Muscle of leg (tissue), 11 donors: ENCODE data around the gene ASL. TPM values are rescaled to one million over a fixed set of nuclear protein-coding genes. Genes with fewer than 3 reads are reported as not detected.
"Not testable (repeated sequence)": the region's sequence is repeated elsewhere in the genome, so short reads cannot be mapped to it uniquely, and the experiment has no call there.

Experiments used
- DNase-seq: peaks from one replicate; pipeline ENCODE4 v3.0.0; 2013
- H3K27ac ChIP-seq: one replicate; pipeline ENCODE4 v1.5.1; 2013; ENCODE audit warnings: mild to moderate bottlenecking, low read length, control low read depth
- H3K27me3 ChIP-seq: one replicate; pipeline ENCODE4 v1.6.1; 2013; ENCODE audit warnings: low read length; ENCODE audit not compliant: control insufficient read depth, insufficient read depth
- H3K36me3 ChIP-seq: one replicate; pipeline ENCODE4 v1.6.1; 2013; ENCODE audit warnings: low read length; ENCODE audit not compliant: control insufficient read depth, insufficient read depth
- H3K4me1 ChIP-seq: one replicate; pipeline ENCODE4 v1.6.1; 2013; ENCODE audit warnings: low read length; ENCODE audit not compliant: control insufficient read depth, insufficient read depth
- H3K4me3 ChIP-seq: one replicate; pipeline ENCODE4 v1.5.1; 2013; ENCODE audit warnings: low read length, control low read depth
- H3K9me3 ChIP-seq: replicated peaks from 2 replicates; pipeline ENCODE4 v1.6.1; 2013; ENCODE audit warnings: low read depth, low read length; ENCODE audit not compliant: control insufficient read depth
- WGBS: methylation state at CpG from one replicate; pipeline ENCODE4 v1.1.5; 2013; ENCODE audit warnings: missing lambda C conversion rate; ENCODE audit not compliant: insufficient coverage; 5-methylcytosine and 5-hydroxymethylcytosine counted together
- polyA plus RNA-seq, 8 donors: library from polyadenylated mRNA; unstranded; fragments of 120-200 nt; gene quantifications; one replicate each; pipeline versions ENCODE4 v1.2.1 to v1.2.3, GENCODE V29; 2013; ENCODE audit warnings: inconsistent platforms in 1 of 8, low replicate concordance in 1 of 8; ENCODE audit not compliant: insufficient read length in 8 of 8, insufficient read depth in 1 of 8
- total RNA-seq: library from RNA; stranded (reverse); fragments of 120-200 nt; gene quantifications from one replicate; pipeline ENCODE4 v1.2.4, GENCODE V29; 2013

ASL gene
- total and polyA plus RNA-seq, 9 donors: 9.7 to 20.8 (median 12.9) TPM

- H3K27me3 ChIP-seq: no peaks in the 10 kb centered on the region
- no peaks in the 10 kb centered on the region for H3K9me3 ChIP-seq
- peak; percentile 94 for DNase-seq
- no peaks in the 10 kb centered on the region for H3K4me1 ChIP-seq
- H3K27ac ChIP-seq: peak overlapping the region; percentile 82
- under 1% methylated on average over 15 of the region's 15 CpGs for WGBS
- no peaks in the 10 kb centered on the region for H3K36me3 ChIP-seq
- peak overlapping the region; percentile 38 for H3K4me3 ChIP-seq
Observed at GRCh38 chr7:66099551-66100407, 24.2 kb downstream of the ASL start.

GRCh38 chr7:66100408-66101050 lies 24.9 kb downstream of the ASL start:
- WGBS: 88% methylated on average over 3 of the region's 12 CpGs
- Histone ChIP-seq H3K9me3 (no peaks in the 10 kb centered on the region), H3K27ac (peak overlapping the region; percentile 82), H3K4me1 (no peaks in the 10 kb centered on the region), H3K4me3 (peak overlapping the region; percentile 38), H3K27me3 (no peaks in the 10 kb centered on the region), H3K36me3 (no peaks in the 10 kb centered on the region)
- no peak for DNase-seq

GRCh38 chr7:66102168-66102567 lies 26.5 kb downstream of the ASL start:
- not testable (repeated sequence) for DNase-seq, H3K27ac ChIP-seq, H3K36me3 ChIP-seq, H3K4me3 ChIP-seq, H3K9me3 ChIP-seq, H3K27me3 ChIP-seq, H3K4me1 ChIP-seq
- 100% methylated on average over 1 of the region's 6 CpGs for WGBS

- WGBS: 95% methylated on average over 2 of the region's 3 CpGs
- not testable (repeated sequence) for H3K27me3 ChIP-seq, H3K36me3 ChIP-seq, H3K4me1 ChIP-seq, DNase-seq, H3K27ac ChIP-seq, H3K4me3 ChIP-seq, H3K9me3 ChIP-seq
Observed at GRCh38 chr7:66103994-66104393, 28.4 kb downstream of the ASL start.

DNA sequence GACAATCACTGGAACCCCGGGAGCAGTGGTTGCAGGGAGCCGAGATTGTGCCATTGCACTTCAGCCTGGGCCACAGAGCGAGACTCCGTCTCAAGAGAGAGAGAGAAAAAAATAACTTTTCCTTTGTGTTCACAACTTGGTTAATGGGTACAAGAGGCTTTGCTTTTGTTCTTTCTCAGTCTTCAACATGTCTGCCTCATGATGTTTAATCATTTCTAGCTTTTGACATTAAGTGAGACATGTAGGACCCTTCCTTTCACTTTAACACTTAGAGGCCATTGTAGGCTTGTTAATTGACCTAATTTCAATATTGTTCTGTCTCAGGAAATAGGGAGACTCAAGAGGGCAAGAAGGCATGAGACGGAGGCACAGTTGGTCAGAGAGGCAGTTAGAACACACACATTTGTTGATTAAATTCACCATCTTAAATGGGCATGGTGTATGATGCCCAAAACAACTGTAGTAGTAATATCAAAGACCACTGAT lies 29.7 kb downstream of the ASL start:
- no peaks in the 10 kb centered on the region for H3K4me1 ChIP-seq
- no peak overlapping the region for H3K4me3 ChIP-seq
- 76% methylated on average over 2 of the region's 5 CpGs for WGBS
- H3K9me3 ChIP-seq: no peaks in the 10 kb centered on the region
- no peak for DNase-seq
- H3K36me3 ChIP-seq: no peaks in the 10 kb centered on the region
- no peak overlapping the region for H3K27ac ChIP-seq
- no peaks in the 10 kb centered on the region for H3K27me3 ChIP-seq

GRCh38 chr7:66108410-66108809 lies 32.8 kb downstream of the ASL start:
- H3K36me3 ChIP-seq, H3K4me3 ChIP-seq, DNase-seq, H3K27me3 ChIP-seq, H3K9me3 ChIP-seq, H3K27ac ChIP-seq, H3K4me1 ChIP-seq: not testable (repeated sequence)
- 89% methylated on average over 3 of the region's 5 CpGs for WGBS

- no peaks in the 10 kb centered on the region for H3K27me3 ChIP-seq
- DNase-seq: no peak
- WGBS: 43% methylated on average over 4 of the region's 9 CpGs
Observed at GRCh38 chr7:66110856-66111255, 35.2 kb downstream of the ASL start.

DNA sequence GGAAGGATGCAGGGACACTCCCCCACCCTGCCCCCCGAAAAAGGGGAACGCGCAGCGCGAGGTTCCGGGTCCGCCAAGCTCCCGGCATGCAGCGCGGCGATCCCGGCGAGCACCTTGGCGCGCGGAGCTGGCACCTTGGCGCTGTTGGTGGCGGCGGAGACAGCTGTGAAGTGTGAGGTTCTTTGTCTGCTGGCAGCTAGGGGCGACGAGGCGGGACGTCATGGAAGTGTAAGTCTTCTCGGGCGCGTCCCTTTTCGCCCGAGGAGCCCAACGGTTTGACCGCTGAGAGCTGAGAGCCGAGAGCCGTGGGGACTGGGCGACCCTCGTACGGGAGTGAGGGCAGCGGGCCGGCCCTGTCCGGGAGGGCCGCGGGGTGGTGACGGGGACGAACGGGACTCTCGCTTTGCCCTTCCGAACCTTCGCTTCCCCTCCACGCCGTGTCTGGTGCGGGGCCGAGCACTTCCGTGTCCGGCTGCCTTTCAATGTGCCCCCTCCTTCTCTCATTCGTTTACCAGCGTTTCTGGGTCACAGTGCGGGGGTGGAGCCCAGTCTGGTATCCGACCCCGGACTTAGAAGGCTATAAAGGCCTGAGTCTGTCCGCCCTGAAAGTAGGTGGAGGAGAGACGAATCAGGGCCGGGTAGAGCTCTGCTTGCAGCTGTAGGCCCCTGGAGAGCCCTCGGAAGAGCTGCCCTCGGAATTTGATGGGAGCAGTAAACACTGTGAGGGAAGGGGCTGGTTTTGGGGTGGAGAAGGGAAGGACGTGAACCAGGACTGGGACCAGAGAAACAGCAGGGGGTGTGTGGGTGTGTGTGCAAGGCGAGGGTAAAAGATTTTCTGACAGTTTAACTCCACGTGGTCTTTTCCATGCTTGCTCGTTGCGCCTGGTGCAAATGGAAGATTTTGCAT lies 39.4 kb downstream of the ASL start, which contains the start of gene CRCP:
Gene CRCP, plus strand, starts transcription at position 105 of the 907 bp plus-strand sequence. Its CDS starts 116 bp downstream, at position 221.
- no peaks in the 10 kb centered on the region for H3K27me3 ChIP-seq
- WGBS: under 1% methylated on average over 54 of the region's 67 CpGs
- H3K4me1 ChIP-seq: peaks cover 9% of the 10 kb centered on the region
- H3K9me3 ChIP-seq: no peaks in the 10 kb centered on the region
- DNase-seq: peak; percentile 91
- H3K4me3 ChIP-seq: peak within 1 kb of the TSS; percentile 96
- H3K36me3 ChIP-seq: no peaks in the 10 kb centered on the region
- peak within 1 kb of the TSS; percentile 96 for H3K27ac ChIP-seq

More at GRCh38 chr7:66110856-66111255, 35.2 kb downstream of the ASL start:
- no peaks in the 10 kb centered on the region for H3K36me3 ChIP-seq
- H3K9me3 ChIP-seq: no peaks in the 10 kb centered on the region
- no peak overlapping the region for H3K4me3 ChIP-seq
- H3K27ac ChIP-seq: no peak overlapping the region
- peaks cover 6% of the 10 kb centered on the region for H3K4me1 ChIP-seq

DNA sequence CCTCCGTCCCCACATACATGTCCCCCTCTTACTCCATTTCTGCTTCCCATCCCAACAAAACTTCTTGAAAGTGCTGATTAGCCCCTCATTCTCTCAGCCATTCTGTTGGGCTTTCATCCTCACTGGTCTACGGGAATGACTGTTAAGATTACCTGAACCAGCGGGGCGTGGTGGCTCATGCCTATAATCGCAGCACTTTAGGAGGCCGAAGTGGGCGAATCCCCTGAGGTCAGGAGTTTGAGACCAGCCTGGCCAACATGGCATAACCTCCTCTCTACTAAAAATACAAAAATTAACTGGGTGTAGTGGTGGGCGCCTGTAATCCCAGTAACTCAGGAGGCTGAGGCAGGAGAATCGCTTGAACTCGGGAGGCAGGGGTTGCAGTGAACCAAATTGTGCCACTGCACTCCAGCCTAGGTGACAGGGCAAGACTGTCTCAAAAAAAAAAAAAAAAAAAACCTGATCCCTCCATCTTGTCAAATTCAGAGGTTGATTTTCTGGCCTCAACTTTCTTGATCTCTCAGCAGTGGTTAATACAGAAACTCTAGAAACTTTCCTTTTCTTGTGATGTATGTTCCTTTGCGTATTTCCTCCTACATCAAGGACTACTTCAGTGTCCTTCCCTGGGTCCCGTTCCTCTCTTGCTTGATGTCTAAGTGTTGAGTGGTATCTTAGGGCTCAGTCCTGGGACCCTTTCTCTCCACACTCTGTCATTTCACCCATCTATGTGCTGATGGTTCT lies 41.2 kb downstream of the ASL start:
- H3K36me3 ChIP-seq, H3K4me1 ChIP-seq, DNase-seq, H3K27ac ChIP-seq, H3K9me3 ChIP-seq, H3K27me3 ChIP-seq, H3K4me3 ChIP-seq: not testable (repeated sequence)
- 92% methylated on average over 5 of the region's 12 CpGs for WGBS
